ENCODE data around the gene RBM44. TPM values are rescaled to one million over a fixed set of nuclear protein-coding genes. Genes with fewer than 3 reads are reported as not detected.

The RBM44 gene
- total RNA-seq, 3 donors from 2014 or later, result 1.4 to 2.5 (median 2.0) TPM

DNA sequence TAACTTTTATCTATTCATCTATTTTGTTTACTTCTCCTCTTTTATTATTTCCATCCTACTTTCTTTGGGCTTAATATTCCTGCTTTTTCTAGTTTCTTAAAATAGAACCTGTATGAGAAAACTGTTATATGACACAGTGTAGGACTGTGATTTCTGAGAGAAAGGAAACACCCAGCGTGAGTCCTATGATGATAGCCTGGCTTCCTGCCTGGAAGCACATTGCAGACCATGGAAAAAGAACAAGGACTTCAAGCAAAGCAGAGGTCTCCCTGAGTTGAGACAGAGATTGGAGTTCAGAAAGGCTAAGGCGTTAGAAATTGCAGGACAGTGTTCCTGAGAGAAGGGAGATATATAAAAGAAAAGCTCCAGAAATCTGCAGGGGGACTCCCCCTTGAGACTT is 7.8 kb downstream of the RBM44 start:
- no peak for DNase-seq (ENCODE audit: low spot score in 2 of 2)
- H3K4me1 ChIP-seq, result no peaks in the 10 kb centered on the region
- TF ChIP-seq POLR2AphosphoS5 (IDR thresholded peaks at IDR 0.05) (no peak), POLR2A (IDR thresholded peaks at IDR 0.05) (no peak), CTCF (IDR thresholded peaks at IDR 0.05) (no peak)
- intact Hi-C loops (cut with DNase I; ENCODE audit: low total_unique reads), result no loop called here
- no peaks in the 10 kb centered on the region for H3K36me3 ChIP-seq
- no peaks in the 10 kb centered on the region for H3K9me3 ChIP-seq
- no peak overlapping the region for H3K4me3 ChIP-seq
- no peak overlapping the region for H3K27ac ChIP-seq
- H3K27me3 ChIP-seq, result no peaks in the 10 kb centered on the region

DNA sequence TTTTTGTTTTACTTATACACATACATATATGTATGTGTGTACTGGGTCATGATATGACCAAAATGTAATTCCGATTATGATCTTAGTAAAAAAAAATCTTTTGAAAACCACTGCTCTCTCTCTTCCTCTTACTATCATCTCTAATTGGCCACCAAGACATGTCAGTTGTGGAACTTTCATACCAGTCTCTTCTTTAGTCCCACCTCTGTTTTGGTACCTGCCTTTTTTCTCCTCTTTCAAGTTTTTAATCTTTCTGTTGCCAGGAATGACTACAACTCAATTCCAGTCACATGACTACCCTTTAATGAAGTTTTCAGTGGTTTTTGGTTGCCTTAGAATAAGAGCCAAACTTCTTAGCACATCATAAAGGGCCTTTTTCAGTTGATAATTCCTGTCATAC is 17.1 kb downstream of the RBM44 start:
- no peaks in the 10 kb centered on the region for H3K9me3 ChIP-seq
- no peak for DNase-seq (ENCODE audit: low spot score in 2 of 2)
- no peak for TF ChIP-seq CTCF (IDR thresholded peaks at IDR 0.05)
- TF ChIP-seq POLR2A (IDR thresholded peaks at IDR 0.05), result no peak
- TF ChIP-seq POLR2AphosphoS5 (IDR thresholded peaks at IDR 0.05), result no peak
- intact Hi-C loops (cut with DNase I; ENCODE audit: low total_unique reads), result no loop called here
- H3K4me3 ChIP-seq, result no peak overlapping the region
- H3K27me3 ChIP-seq, result no peaks in the 10 kb centered on the region
- no peaks in the 10 kb centered on the region for H3K4me1 ChIP-seq
- H3K36me3 ChIP-seq, result no peaks in the 10 kb centered on the region
- no peak overlapping the region for H3K27ac ChIP-seq

DNA sequence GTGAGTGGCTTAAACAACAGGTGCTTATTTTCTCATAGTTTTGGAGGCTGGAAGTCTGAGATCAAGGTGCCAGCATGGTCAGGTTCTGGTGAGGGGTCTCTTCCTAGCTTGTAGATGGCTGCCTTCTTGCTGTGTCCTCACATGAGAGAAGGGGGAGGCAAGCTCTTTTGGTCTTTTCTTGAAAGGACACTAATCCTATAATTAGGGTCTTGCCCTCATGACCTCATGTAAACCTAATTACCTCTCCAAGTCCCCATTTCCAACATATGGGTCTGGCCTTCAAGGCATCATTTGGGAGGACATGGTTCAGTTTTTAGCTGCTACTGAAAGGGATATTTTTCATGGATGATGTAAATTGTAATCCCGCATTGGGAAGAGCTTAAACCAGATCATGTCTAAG is 18.0 kb downstream of the RBM44 start:
- Histone ChIP-seq H3K27ac (no peak overlapping the region), H3K4me1 (no peaks in the 10 kb centered on the region), H3K4me3 (no peak overlapping the region), H3K9me3 (no peaks in the 10 kb centered on the region), H3K27me3 (no peaks in the 10 kb centered on the region), H3K36me3 (no peaks in the 10 kb centered on the region)
- TF ChIP-seq CTCF (IDR thresholded peaks at IDR 0.05), result no peak
- no peak for TF ChIP-seq POLR2A (IDR thresholded peaks at IDR 0.05)
- no peak for TF ChIP-seq POLR2AphosphoS5 (IDR thresholded peaks at IDR 0.05)
- intact Hi-C loops (cut with DNase I; ENCODE audit: low total_unique reads), result no loop called here
- no peak for DNase-seq (ENCODE audit: low spot score in 2 of 2)

DNA sequence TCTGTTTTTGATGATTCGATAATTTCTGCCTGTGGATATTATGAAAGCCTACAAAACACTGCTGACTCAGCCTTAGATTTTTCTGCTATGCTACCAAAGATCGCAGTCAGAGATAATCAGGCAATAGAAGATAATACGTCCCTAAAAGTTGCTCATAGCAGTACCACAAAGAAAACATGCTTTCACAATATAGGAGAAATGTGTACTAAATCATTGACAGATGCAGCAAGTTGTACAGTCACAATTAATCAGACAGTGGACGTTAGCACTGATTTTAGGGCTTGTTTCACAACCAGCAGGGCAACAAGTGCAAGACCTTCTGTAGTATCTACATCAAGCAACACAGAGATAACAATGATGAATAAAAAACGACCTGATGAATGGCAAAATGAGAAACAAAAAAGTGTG is 19.5 kb downstream of the RBM44 start:
- no peaks in the 10 kb centered on the region for H3K4me1 ChIP-seq
- no peak overlapping the region for H3K4me3 ChIP-seq
- intact Hi-C loops (cut with DNase I; ENCODE audit: low total_unique reads), result no loop called here
- no peaks in the 10 kb centered on the region for H3K27me3 ChIP-seq
- H3K27ac ChIP-seq, result no peak overlapping the region
- H3K36me3 ChIP-seq, result no peaks in the 10 kb centered on the region
- DNase-seq (ENCODE audit: low spot score in 2 of 2), result no peak
- TF ChIP-seq CTCF (IDR thresholded peaks at IDR 0.05) (no peak), POLR2A (IDR thresholded peaks at IDR 0.05) (no peak), POLR2AphosphoS5 (IDR thresholded peaks at IDR 0.05) (no peak)
- no peaks in the 10 kb centered on the region for H3K9me3 ChIP-seq

GRCh38 chr2:237819231-237819630 is 20.7 kb downstream of the RBM44 start:
- no peak for DNase-seq (ENCODE audit: low spot score in 2 of 2)
- intact Hi-C loops (cut with DNase I; ENCODE audit: low total_unique reads), result no loop called here
- TF ChIP-seq CTCF (IDR thresholded peaks at IDR 0.05) (no peak), POLR2AphosphoS5 (IDR thresholded peaks at IDR 0.05) (no peak), POLR2A (IDR thresholded peaks at IDR 0.05) (no peak)

More at GRCh38 chr2:237819231-237819630, 20.7 kb downstream of the RBM44 start:
- H3K4me3 ChIP-seq, result no peak overlapping the region
- H3K27me3 ChIP-seq, result no peaks in the 10 kb centered on the region
- H3K36me3 ChIP-seq, result no peaks in the 10 kb centered on the region
- H3K9me3 ChIP-seq, result no peaks in the 10 kb centered on the region
- H3K27ac ChIP-seq, result no peak overlapping the region
- H3K4me1 ChIP-seq, result no peaks in the 10 kb centered on the region

Data from breast epithelium (tissue), 4 donors.